Astrocyte of the spinal cord (primary cell): ENCODE measurements around the gene WDR70.

ENCODE experiments used
- DNase-seq: peaks from one replicate; pipeline ENCODE4 v3.0.0; 2011; ENCODE audit warnings: low read depth, low spot score
- H3K4me3 ChIP-seq: 2 replicates; pipeline ENCODE4 v1.5.1; 2011; ENCODE audit warnings: low read depth, mild to moderate bottlenecking, low read length, moderate library complexity
- CTCF ChIP-seq: IDR thresholded peaks from 2 replicates; pipeline ENCODE4 v1.5.1; 2012; ENCODE audit warnings: low read depth, mild to moderate bottlenecking, low read length, inconsistent platforms
- in situ Hi-C: cut with HindIII; loops from 2 replicates; pipeline ENCODE4 v1.10.0; 2017; ENCODE audit warnings: low sequenced_read_pairs

WDR70 gene

GRCh38 chr5:37739817-37740261, 360.7 kb downstream of the WDR70 start:
- DNase-seq = peak; percentile 61
- in situ Hi-C loops = no loop called here
- H3K4me3 ChIP-seq = no peak overlapping the region
- TF ChIP-seq CTCF = no peak

GRCh38 chr5:37740331-37741066, 361.4 kb downstream of the WDR70 start:
- H3K4me3 ChIP-seq = no peak overlapping the region
- peak; percentile 64 for DNase-seq
- in situ Hi-C loops = no loop called here
- no peak for TF ChIP-seq CTCF

- no peak overlapping the region for H3K4me3 ChIP-seq
- no peak for TF ChIP-seq CTCF
- no peak for DNase-seq
- in situ Hi-C loops = no loop called here
These were observed 363.0 kb downstream of the WDR70 start for GRCh38 chr5:37742111-37742510.

GRCh38 chr5:37751227-37751626, 372.1 kb downstream of the WDR70 start:
- in situ Hi-C loops = no loop called here
- no peak for DNase-seq
- no peak for TF ChIP-seq CTCF
- H3K4me3 ChIP-seq = no peak overlapping the region

GRCh38 chr5:37754976-37755375, 375.9 kb downstream of the WDR70 start:
- DNase-seq = no peak
- no peak for TF ChIP-seq CTCF
- in situ Hi-C loops = no loop called here

GRCh38 chr5:37755581-37755980, 376.5 kb downstream of the WDR70 start:
- in situ Hi-C loops = no loop called here
- TF ChIP-seq CTCF = no peak
- DNase-seq = no peak
- no peak overlapping the region for H3K4me3 ChIP-seq

More at GRCh38 chr5:37754976-37755375, 375.9 kb downstream of the WDR70 start:
- H3K4me3 ChIP-seq = no peak overlapping the region

GRCh38 chr5:37756248-37756647, 377.1 kb downstream of the WDR70 start:
- H3K4me3 ChIP-seq = no peak overlapping the region
- in situ Hi-C loops = no loop called here
- no peak for DNase-seq
- TF ChIP-seq CTCF = no peak
